Measurements from ENCODE around the gene KCNC1. TPM values are rescaled to one million over a fixed set of nuclear protein-coding genes. Genes with fewer than 3 reads are reported as not detected.

KCNC1 gene
- total RNA-seq, 4 donors from 2014 or later, result not detected

DNA sequence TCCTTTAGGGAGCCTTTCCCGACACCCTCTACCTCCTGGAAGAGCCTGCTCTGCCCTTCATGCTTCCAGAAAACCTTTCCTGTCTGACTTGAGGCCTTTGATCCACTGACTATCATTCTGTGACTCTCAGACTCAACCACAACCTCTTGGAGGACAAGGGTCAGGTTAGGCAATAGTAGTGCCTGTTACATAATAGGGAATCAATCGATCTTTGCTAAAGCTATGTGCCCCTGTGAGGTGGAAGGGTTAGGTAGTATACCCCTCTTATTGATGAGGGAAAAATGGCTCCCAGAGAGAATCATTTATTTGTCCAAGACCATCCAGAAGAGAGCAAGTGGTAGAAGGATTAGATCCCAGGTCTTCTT lies 16.2 kb downstream of the KCNC1 start:
- no peak for TF ChIP-seq POLR2A (IDR thresholded peaks at IDR 0.05; ENCODE audit: low read depth)
- TF ChIP-seq EP300 (IDR thresholded peaks at IDR 0.05), result no peak
- TF ChIP-seq, protein P1, sequence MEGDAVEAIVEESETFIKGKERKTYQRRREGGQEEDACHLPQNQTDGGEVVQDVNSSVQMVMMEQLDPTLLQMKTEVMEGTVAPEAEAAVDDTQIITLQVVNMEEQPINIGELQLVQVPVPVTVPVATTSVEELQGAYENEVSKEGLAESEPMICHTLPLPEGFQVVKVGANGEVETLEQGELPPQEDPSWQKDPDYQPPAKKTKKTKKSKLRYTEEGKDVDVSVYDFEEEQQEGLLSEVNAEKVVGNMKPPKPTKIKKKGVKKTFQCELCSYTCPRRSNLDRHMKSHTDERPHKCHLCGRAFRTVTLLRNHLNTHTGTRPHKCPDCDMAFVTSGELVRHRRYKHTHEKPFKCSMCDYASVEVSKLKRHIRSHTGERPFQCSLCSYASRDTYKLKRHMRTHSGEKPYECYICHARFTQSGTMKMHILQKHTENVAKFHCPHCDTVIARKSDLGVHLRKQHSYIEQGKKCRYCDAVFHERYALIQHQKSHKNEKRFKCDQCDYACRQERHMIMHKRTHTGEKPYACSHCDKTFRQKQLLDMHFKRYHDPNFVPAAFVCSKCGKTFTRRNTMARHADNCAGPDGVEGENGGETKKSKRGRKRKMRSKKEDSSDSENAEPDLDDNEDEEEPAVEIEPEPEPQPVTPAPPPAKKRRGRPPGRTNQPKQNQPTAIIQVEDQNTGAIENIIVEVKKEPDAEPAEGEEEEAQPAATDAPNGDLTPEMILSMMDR (IDR thresholded peaks at IDR 0.05), result no peak
- no peak for TF ChIP-seq POLR2AphosphoS5 (IDR thresholded peaks at IDR 0.05)
- no peaks in the 10 kb centered on the region for H3K9me3 ChIP-seq
- H3K36me3 ChIP-seq, result no peaks in the 10 kb centered on the region
- H3K4me1 ChIP-seq, result no peaks in the 10 kb centered on the region
- no peak for DNase-seq (ENCODE audit: extremely low spot score)
- no peak overlapping the region for H3K4me3 ChIP-seq
- WGBS, result 61% methylated on average over 2 of the region's 2 CpGs
- H3K27me3 ChIP-seq, result peaks cover 0 to 42% (median 0%) of the 10 kb centered on the region in 4 donors
- intact Hi-C loops (cut with DNase I), result no loop called here
- H3K27ac ChIP-seq (replicated peaks in 1 of 4), result no peak overlapping the region

DNA sequence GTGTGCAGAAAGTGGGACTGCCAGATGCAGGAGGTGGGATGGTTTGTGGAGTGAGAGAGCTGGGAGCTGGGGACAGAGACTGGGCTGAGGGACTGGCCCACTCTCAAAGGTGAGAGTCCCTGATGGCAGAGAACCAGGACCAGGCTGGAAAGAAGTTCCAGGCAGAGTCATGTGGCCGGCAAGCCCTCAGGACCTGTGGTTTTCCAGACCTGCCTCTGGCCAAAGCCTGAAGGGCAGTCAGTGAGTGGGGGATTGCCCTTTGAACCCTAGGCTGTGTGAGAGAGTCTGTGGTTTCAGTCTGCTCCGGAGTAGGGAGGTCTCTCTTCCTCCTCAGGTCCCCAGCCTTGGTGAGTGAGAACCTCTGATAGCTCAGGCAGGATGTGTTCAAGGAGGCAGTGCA lies 17.0 kb downstream of the KCNC1 start:
- H3K4me3 ChIP-seq, result no peak overlapping the region
- no peak overlapping the region for H3K27ac ChIP-seq (replicated peaks in 1 of 4)
- no peaks in the 10 kb centered on the region for H3K36me3 ChIP-seq
- TF ChIP-seq EP300 (IDR thresholded peaks at IDR 0.05), result no peak
- TF ChIP-seq, protein P1 (IDR thresholded peaks at IDR 0.05), result no peak
- TF ChIP-seq POLR2AphosphoS5 (IDR thresholded peaks at IDR 0.05), result no peak
- no peak for TF ChIP-seq POLR2A (IDR thresholded peaks at IDR 0.05; ENCODE audit: low read depth)
- no peaks in the 10 kb centered on the region for H3K4me1 ChIP-seq
- intact Hi-C loops (cut with DNase I), result no loop called here
- WGBS, result 75% methylated on average over 2 of the region's 2 CpGs
- no peaks in the 10 kb centered on the region for H3K9me3 ChIP-seq
- DNase-seq (ENCODE audit: extremely low spot score), result no peak
- H3K27me3 ChIP-seq, result peaks cover 0 to 37% (median 0%) of the 10 kb centered on the region in 4 donors

DNA sequence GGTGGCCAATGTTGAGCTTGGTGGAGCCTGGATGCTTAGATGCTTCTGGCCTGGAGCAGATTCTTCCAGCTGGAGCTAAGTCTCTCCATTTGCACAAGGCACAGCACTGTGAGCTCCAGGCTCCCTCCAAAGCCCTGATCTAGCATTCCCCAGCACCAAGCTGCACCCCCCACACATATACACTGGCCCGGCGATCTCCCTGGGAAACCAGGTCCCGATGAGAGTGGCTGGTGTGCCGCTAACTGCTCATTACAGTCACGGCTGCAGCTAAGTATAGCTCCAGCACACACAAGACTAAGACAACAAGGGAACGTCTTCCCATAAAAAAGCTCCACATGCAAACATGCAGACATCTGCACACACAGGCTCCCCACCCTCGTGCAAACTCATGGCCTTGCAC lies 17.6 kb downstream of the KCNC1 start:
- Histone ChIP-seq H3K27ac (replicated peaks in 1 of 4) (no peak overlapping the region), H3K4me1 (no peaks in the 10 kb centered on the region), H3K9me3 (no peaks in the 10 kb centered on the region), H3K27me3 (peaks cover 0 to 31% (median 0%) of the 10 kb centered on the region in 4 donors), H3K36me3 (no peaks in the 10 kb centered on the region), H3K4me3 (no peak overlapping the region)
- intact Hi-C loops (cut with DNase I), result no loop called here
- no peak for DNase-seq (ENCODE audit: extremely low spot score)
- WGBS, result 81% methylated on average over 7 of the region's 7 CpGs
- TF ChIP-seq, protein P1 (IDR thresholded peaks at IDR 0.05), result no peak
- no peak for TF ChIP-seq EP300 (IDR thresholded peaks at IDR 0.05)
- no peak for TF ChIP-seq POLR2A (IDR thresholded peaks at IDR 0.05; ENCODE audit: low read depth)
- no peak for TF ChIP-seq POLR2AphosphoS5 (IDR thresholded peaks at IDR 0.05)

DNA sequence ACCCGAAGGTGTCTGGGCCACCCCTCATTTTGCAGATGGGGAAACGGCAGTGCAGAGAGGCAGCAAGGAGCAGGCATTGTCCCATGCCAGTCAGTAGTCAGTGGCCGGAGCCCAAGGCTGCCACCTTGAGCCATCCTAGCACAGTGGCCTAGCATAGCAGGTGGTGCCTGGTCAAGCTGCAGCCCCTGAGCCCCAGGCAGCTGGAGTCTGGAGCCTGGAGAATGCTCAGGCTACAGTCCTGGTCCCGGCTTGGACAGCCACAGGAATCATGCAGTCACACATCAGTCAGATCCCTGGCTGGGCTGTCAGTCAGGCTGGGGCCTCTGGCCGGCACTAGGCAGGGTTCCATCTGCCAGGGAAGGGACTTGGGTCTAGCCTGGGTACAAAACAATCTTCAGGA lies 18.6 kb downstream of the KCNC1 start:
- Histone ChIP-seq H3K9me3 (no peaks in the 10 kb centered on the region), H3K4me3 (no peak overlapping the region), H3K27ac (replicated peaks in 1 of 4) (no peak overlapping the region), H3K4me1 (no peaks in the 10 kb centered on the region), H3K36me3 (no peaks in the 10 kb centered on the region), H3K27me3 (peaks cover 0 to 21% (median 0%) of the 10 kb centered on the region in 4 donors)
- 79% methylated on average over 4 of the region's 5 CpGs for WGBS
- TF ChIP-seq EP300 (IDR thresholded peaks at IDR 0.05) (no peak), POLR2AphosphoS5 (IDR thresholded peaks at IDR 0.05) (no peak), POLR2A (IDR thresholded peaks at IDR 0.05; ENCODE audit: low read depth) (no peak)
- TF ChIP-seq, protein P1 (IDR thresholded peaks at IDR 0.05), result no peak
- intact Hi-C loops (cut with DNase I), result no loop called here
- no peak for DNase-seq (ENCODE audit: extremely low spot score)

DNA sequence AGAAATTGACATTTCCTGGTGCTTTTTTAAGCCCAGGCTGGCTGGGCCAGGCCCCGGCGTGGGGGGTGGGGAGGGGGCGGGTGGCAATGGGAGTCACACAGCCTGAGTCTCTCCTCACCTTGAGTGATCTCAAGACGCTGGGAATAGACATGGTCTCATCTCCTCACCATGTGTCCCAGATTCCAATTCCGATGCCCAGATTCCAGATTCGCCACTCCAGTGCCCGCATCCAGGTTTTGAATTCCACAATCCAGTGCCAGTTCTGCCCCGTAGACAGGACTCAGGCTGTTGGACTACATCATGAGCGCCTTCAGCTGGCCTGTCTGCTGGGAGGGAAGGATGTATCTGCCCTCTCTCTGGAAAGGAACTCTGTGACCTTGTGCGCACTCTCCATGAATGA lies 19.1 kb downstream of the KCNC1 start:
- 83% methylated on average over 7 of the region's 10 CpGs for WGBS
- peaks cover 0 to 3% (median 1%) of the 10 kb centered on the region in 4 donors for H3K9me3 ChIP-seq
- H3K36me3 ChIP-seq, result no peaks in the 10 kb centered on the region
- no peak for DNase-seq (ENCODE audit: extremely low spot score)
- H3K4me1 ChIP-seq, result no peaks in the 10 kb centered on the region
- intact Hi-C loops (cut with DNase I), result no loop called here
- peaks cover 0 to 19% (median 0%) of the 10 kb centered on the region in 4 donors for H3K27me3 ChIP-seq
- TF ChIP-seq, protein P1 (IDR thresholded peaks at IDR 0.05), result no peak
- TF ChIP-seq POLR2AphosphoS5 (IDR thresholded peaks at IDR 0.05), result no peak
- no peak for TF ChIP-seq POLR2A (IDR thresholded peaks at IDR 0.05; ENCODE audit: low read depth)
- no peak for TF ChIP-seq EP300 (IDR thresholded peaks at IDR 0.05)
- H3K4me3 ChIP-seq, result no peak overlapping the region
- no peak overlapping the region for H3K27ac ChIP-seq (replicated peaks in 1 of 4)

All from esophagus muscularis mucosa (tissue), 4 donors.